SK-N-SH (cell line): Measurements from ENCODE around the gene PALLD. TPM values are rescaled to one million over a fixed set of nuclear protein-coding genes. Genes with fewer than 3 reads are reported as not detected.

ENCODE experiments used
- CTCF ChIA-PET: fragments of 300-600, 350-600 bp; formaldehyde crosslinking; extraction: SDS; loops from one replicate; lab custom pipeline; 2021; lab: Yijun Ruan, JAX
- POLR2A ChIA-PET: fragments of 350-600 bp; sonication (Branson Sonifier 250); formaldehyde crosslinking; extraction: SDS; loops from one replicate; lab custom pipeline; 2020; ENCODE audit warnings: antibody characterized with exemption, inconsistent platforms; lab: Yijun Ruan, JAX
- DNase-seq: peaks from one replicate; pipeline ENCODE4 v3.0.0; 2012
- H2AFZ ChIP-seq: fragments of 200-600 bp; sonication (generic); 2 replicates; pipeline ENCODE4 v1.8.1; 2016; ENCODE audit warnings: antibody characterized with exemption, mild to moderate bottlenecking, low read depth
- H3F3A ChIP-seq: fragments of 200-600 bp; sonication (generic); replicated peaks from 2 replicates; pipeline ENCODE3; 2016; ENCODE audit warnings: antibody characterized with exemption, mild to moderate bottlenecking; ENCODE audit not compliant: insufficient read depth
- H3K27ac ChIP-seq, 2 experiments: fragments of 200-500 bp in 1 of 2; fragments of 200-600 bp in 1 of 2; sonication (Bioruptor generic) in 1 of 2; sonication (generic), shearing (Covaris generic) in 1 of 2; 2 replicates each; pipeline versions ENCODE4 v1.5.1 to v1.6.1; 2014 to 2016; ENCODE audit warnings: low read depth in 2 of 2, inconsistent platforms in 1 of 2, low read length in 1 of 2, mild to moderate bottlenecking in 1 of 2, mixed read lengths in 1 of 2
- H3K27me3 ChIP-seq: fragments of 200-600 bp; sonication (generic), shearing (Covaris generic); 2 replicates; pipeline ENCODE4 v1.6.1; 2016; ENCODE audit warnings: mixed run types; ENCODE audit not compliant: insufficient read depth
- H3K36me3 ChIP-seq, 2 experiments: fragments of 200-500 bp in 1 of 2; fragments of 200-600 bp in 1 of 2; sonication (Bioruptor generic) in 1 of 2; sonication (generic) in 1 of 2; replicated peaks in 1 of 2; 2 replicates each; pipeline versions ENCODE3 to v1.5.1; 2014 to 2016; ENCODE audit warnings: low read length in 1 of 2, mild to moderate bottlenecking in 1 of 2; ENCODE audit not compliant: insufficient read depth in 2 of 2, control insufficient read depth in 1 of 2
- H3K4me1 ChIP-seq, 2 experiments: fragments of 200-500 bp in 1 of 2; fragments of 200-600 bp in 1 of 2; sonication (Bioruptor generic) in 1 of 2; sonication (generic), shearing (Covaris generic) in 1 of 2; 2 replicates each; pipeline versions ENCODE4 v1.5.1 to v1.6.1; 2014 to 2016; ENCODE audit warnings: low read depth in 1 of 2, low read length in 1 of 2, mixed run types in 1 of 2; ENCODE audit not compliant: insufficient read depth in 2 of 2, control insufficient read depth in 1 of 2
- H3K4me2 ChIP-seq: fragments of 200-600 bp; sonication (generic), shearing (Covaris generic); 2 replicates; pipeline ENCODE4 v1.6.1; 2017; ENCODE audit warnings: mixed run types
- H3K4me3 ChIP-seq, 2 experiments: fragments of 200-500 bp in 1 of 2; fragments of 200-600 bp in 1 of 2; sonication (Bioruptor generic) in 1 of 2; sonication (generic), shearing (Covaris generic) in 1 of 2; 2 replicates each; pipeline versions ENCODE4 v1.5.1 to v1.8.1; 2014 to 2016; ENCODE audit warnings: low read depth in 2 of 2, inconsistent platforms in 1 of 2, low read length in 1 of 2, mild to moderate bottlenecking in 1 of 2, mixed read lengths in 1 of 2, moderate library complexity in 1 of 2
- H3K79me2 ChIP-seq: fragments of 200-600 bp; sonication (generic); 2 replicates; pipeline ENCODE4 v1.8.1; 2017; ENCODE audit warnings: mild to moderate bottlenecking; ENCODE audit not compliant: insufficient read depth
- H3K9ac ChIP-seq: fragments of 200-600 bp; sonication (generic); 2 replicates; pipeline ENCODE4 v1.6.1; 2017; ENCODE audit warnings: mixed run types
- H3K9me2 ChIP-seq: fragments of 200-600 bp; sonication (generic); 2 replicates; pipeline ENCODE4 v1.6.1; 2017; ENCODE audit warnings: mixed run types
- H3K9me3 ChIP-seq: fragments of 200-600 bp; sonication (generic); 2 replicates; pipeline ENCODE4 v1.6.1; 2017; ENCODE audit warnings: mixed run types, mild to moderate bottlenecking, moderate library complexity
- H4K20me1 ChIP-seq: fragments of 200-600 bp; sonication (generic); 2 replicates; pipeline ENCODE4 v1.6.1; 2017; ENCODE audit warnings: mild to moderate bottlenecking, mixed run types; ENCODE audit not compliant: insufficient read depth
- EZH2phosphoT487 ChIP-seq: fragments of 200-600 bp; sonication (generic); IDR thresholded peaks from 2 replicates; pipeline ENCODE4 v1.6.1; 2017; ENCODE audit warnings: low read depth, mixed run types, mild to moderate bottlenecking, antibody characterized with exemption, moderate library complexity, borderline replicate concordance
- FOSL2 ChIP-seq: IDR thresholded peaks from 2 replicates; pipeline ENCODE4 v1.4.0; 2012; ENCODE audit warnings: low read depth, mild to moderate bottlenecking, moderate library complexity, borderline replicate concordance
- FOXM1 ChIP-seq: IDR thresholded peaks from 2 replicates; pipeline ENCODE4 v1.4.0; 2012; ENCODE audit warnings: low read depth, mild to moderate bottlenecking
- GABPA ChIP-seq: IDR thresholded peaks from 2 replicates; pipeline ENCODE4 v1.4.0; 2012; ENCODE audit warnings: low read depth, mild to moderate bottlenecking
- GATA2 ChIP-seq: sonication (generic); formaldehyde crosslinking; IDR thresholded peaks from 2 replicates; pipeline ENCODE4 v1.5.0; 2020; ENCODE audit warnings: mild to moderate bottlenecking, missing genetic modification reagents
- MAX ChIP-seq: IDR thresholded peaks from 2 replicates; pipeline ENCODE4 v1.4.0; 2012; ENCODE audit warnings: low read depth
- MEF2A ChIP-seq: IDR thresholded peaks from 2 replicates; pipeline ENCODE4 v1.4.0; 2012; ENCODE audit warnings: low read depth, borderline replicate concordance
- MXI1 ChIP-seq: IDR thresholded peaks from 2 replicates; pipeline ENCODE4 v1.6.1; 2012; ENCODE audit warnings: mild to moderate bottlenecking, low read depth, low read length, improper control_type of control experiment
- NRF1 ChIP-seq: IDR thresholded peaks from 2 replicates; pipeline ENCODE4 v1.6.1; 2012; ENCODE audit warnings: low read depth, mild to moderate bottlenecking, low read length
- RAD21 ChIP-seq: IDR thresholded peaks from 2 replicates; pipeline ENCODE4 v1.6.1; 2012; ENCODE audit warnings: mild to moderate bottlenecking, low read length
- SMC3 ChIP-seq: IDR thresholded peaks from 2 replicates; pipeline ENCODE4 v1.6.1; 2012; ENCODE audit warnings: low read depth, low read length, improper control_type of control experiment
- TAF1 ChIP-seq: IDR thresholded peaks from 2 replicates; pipeline ENCODE4 v1.6.1; 2012; ENCODE audit warnings: low read depth, mild to moderate bottlenecking, low read length, moderate library complexity, borderline replicate concordance
- USF1 ChIP-seq: IDR thresholded peaks from 2 replicates; pipeline ENCODE4 v1.4.0; 2012; ENCODE audit warnings: low read depth, borderline replicate concordance
- WGBS: methylation state at CpG from one replicate; pipeline ENCODE4 v1.1.6; 2017; ENCODE audit warnings: low lambda C conversion rate; 5-methylcytosine and 5-hydroxymethylcytosine counted together
- polyA plus RNA-seq, 3 experiments: library from polyadenylated mRNA; depleted of rRNA; stranded (reverse); fragments of >200 nt; gene quantifications; 2 replicates each; pipeline ENCODE4 v1.2.3, GENCODE V29; 2012
- TF ChIP-seq, protein P1 (sequence below): IDR thresholded peaks from 2 replicates; pipeline ENCODE4 v1.6.1; 2012; ENCODE audit warnings: mild to moderate bottlenecking, low read depth, low read length, moderate library complexity
- TF ChIP-seq, protein P2 (sequence below): IDR thresholded peaks from 2 replicates; pipeline ENCODE4 v1.4.0; 2012; ENCODE audit warnings: low read depth, borderline replicate concordance
- TF ChIP-seq, protein P3 (sequence below): IDR thresholded peaks from 2 replicates; pipeline ENCODE4; 2012

The PALLD gene
- polyA plus RNA-seq, 1 of the 3 experiments (the other 2 are of a cell fraction), result 33.0 TPM

GRCh38 chr4:168634276-168634802 is 137.5 kb downstream of the PALLD start (continued):
- no peak for TF ChIP-seq NRF1
- peak; percentile 10; the same call in 1 of the 2 replicates for TF ChIP-seq GABPA
- TF ChIP-seq, protein P1, sequence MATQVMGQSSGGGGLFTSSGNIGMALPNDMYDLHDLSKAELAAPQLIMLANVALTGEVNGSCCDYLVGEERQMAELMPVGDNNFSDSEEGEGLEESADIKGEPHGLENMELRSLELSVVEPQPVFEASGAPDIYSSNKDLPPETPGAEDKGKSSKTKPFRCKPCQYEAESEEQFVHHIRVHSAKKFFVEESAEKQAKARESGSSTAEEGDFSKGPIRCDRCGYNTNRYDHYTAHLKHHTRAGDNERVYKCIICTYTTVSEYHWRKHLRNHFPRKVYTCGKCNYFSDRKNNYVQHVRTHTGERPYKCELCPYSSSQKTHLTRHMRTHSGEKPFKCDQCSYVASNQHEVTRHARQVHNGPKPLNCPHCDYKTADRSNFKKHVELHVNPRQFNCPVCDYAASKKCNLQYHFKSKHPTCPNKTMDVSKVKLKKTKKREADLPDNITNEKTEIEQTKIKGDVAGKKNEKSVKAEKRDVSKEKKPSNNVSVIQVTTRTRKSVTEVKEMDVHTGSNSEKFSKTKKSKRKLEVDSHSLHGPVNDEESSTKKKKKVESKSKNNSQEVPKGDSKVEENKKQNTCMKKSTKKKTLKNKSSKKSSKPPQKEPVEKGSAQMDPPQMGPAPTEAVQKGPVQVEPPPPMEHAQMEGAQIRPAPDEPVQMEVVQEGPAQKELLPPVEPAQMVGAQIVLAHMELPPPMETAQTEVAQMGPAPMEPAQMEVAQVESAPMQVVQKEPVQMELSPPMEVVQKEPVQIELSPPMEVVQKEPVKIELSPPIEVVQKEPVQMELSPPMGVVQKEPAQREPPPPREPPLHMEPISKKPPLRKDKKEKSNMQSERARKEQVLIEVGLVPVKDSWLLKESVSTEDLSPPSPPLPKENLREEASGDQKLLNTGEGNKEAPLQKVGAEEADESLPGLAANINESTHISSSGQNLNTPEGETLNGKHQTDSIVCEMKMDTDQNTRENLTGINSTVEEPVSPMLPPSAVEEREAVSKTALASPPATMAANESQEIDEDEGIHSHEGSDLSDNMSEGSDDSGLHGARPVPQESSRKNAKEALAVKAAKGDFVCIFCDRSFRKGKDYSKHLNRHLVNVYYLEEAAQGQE, result peak; percentile 49; the same call in 1 of the 2 replicates
- TF ChIP-seq, protein P2, sequence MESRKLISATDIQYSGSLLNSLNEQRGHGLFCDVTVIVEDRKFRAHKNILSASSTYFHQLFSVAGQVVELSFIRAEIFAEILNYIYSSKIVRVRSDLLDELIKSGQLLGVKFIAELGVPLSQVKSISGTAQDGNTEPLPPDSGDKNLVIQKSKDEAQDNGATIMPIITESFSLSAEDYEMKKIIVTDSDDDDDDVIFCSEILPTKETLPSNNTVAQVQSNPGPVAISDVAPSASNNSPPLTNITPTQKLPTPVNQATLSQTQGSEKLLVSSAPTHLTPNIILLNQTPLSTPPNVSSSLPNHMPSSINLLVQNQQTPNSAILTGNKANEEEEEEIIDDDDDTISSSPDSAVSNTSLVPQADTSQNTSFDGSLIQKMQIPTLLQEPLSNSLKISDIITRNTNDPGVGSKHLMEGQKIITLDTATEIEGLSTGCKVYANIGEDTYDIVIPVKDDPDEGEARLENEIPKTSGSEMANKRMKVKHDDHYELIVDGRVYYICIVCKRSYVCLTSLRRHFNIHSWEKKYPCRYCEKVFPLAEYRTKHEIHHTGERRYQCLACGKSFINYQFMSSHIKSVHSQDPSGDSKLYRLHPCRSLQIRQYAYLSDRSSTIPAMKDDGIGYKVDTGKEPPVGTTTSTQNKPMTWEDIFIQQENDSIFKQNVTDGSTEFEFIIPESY, result peak; percentile 86
- no peak for TF ChIP-seq GATA2 (CRISPR knock-in tag)
- TF ChIP-seq MXI1, result no peak
- peak; percentile 76 for TF ChIP-seq MAX
- no peak for TF ChIP-seq RAD21
- peak; percentile 27; the same call in 1 of the 2 replicates for TF ChIP-seq TAF1

- ChIA-PET POLR2A (no interaction called here), CTCF (interaction anchor here (1.4 kb wide), 1 partner anchor 12 kb away, joined by 4 read pairs; no protein-coding TSS in a partner anchor)
- H3K4me2 ChIP-seq, result peak overlapping the region; percentile 90
- H3K4me1 ChIP-seq, result peaks cover 22 to 39% of the 10 kb centered on the region in 2 experiments
- no peak overlapping the region for H2AFZ ChIP-seq
- WGBS, result 91% methylated on average over 5 of the region's 5 CpGs
- H3K4me3 ChIP-seq, result no peak overlapping the region
- no peaks in the 10 kb centered on the region for H3K36me3 ChIP-seq
- TF ChIP-seq TAF1 (no peak), EZH2phosphoT487 (no peak), USF1 (no peak), MEF2A (no peak), SMC3 (no peak), FOSL2 (no peak), FOXM1 (no peak)
- TF ChIP-seq, protein P2, result no peak
- TF ChIP-seq, protein P3, sequence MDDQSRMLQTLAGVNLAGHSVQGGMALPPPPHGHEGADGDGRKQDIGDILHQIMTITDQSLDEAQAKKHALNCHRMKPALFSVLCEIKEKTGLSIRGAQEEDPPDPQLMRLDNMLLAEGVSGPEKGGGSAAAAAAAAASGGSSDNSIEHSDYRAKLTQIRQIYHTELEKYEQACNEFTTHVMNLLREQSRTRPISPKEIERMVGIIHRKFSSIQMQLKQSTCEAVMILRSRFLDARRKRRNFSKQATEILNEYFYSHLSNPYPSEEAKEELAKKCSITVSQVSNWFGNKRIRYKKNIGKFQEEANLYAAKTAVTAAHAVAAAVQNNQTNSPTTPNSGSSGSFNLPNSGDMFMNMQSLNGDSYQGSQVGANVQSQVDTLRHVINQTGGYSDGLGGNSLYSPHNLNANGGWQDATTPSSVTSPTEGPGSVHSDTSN, result no peak
- peak overlapping the region; percentile 62; the same call in 1 of the 2 replicates for H3K9ac ChIP-seq
- no peak for DNase-seq
- peaks cover 54% of the 10 kb centered on the region for H3F3A ChIP-seq
- no peaks in the 10 kb centered on the region for H3K9me2 ChIP-seq
- H3K79me2 ChIP-seq, result peaks cover 55% of the 10 kb centered on the region
- H4K20me1 ChIP-seq, result no peaks in the 10 kb centered on the region
- H3K9me3 ChIP-seq, result no peaks in the 10 kb centered on the region
- H3K27ac ChIP-seq, result peak overlapping the region in 1 of 2 experiments; percentile 93; a peak in 2 of 4 replicates
- H3K27me3 ChIP-seq, result no peaks in the 10 kb centered on the region
Measured at GRCh38 chr4:168636040-168636439, 139.2 kb downstream of the PALLD start.
